Measurements from ENCODE around the gene AP3S1. TPM values are rescaled to one million over a fixed set of nuclear protein-coding genes. Genes with fewer than 3 reads are reported as not detected.
"Not testable (repeated sequence)": the region's sequence is repeated elsewhere in the genome, so short reads cannot be mapped to it uniquely, and the experiment has no call there.

AP3S1 gene
- total RNA-seq, 1 donor: 126 TPM

DNA sequence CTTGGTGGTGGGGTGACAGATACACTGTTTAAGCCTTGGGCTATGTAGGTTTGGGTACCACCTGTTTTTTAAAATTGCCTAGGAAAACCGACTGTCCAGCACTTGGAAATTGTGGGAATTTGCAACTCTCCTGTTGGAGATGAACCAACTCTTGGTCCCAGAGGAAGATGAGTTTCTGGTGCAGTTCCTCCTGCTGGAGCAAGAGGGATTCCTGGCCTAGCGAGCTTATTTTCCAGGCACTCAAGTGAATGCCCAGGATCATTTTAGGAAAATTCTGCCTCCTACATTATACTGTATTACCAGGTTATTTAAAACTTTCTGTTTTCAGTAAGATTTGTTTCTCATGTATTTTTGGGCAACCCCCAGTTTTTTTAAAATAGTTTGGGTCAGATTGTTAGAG, 33.7 kb downstream of the AP3S1 start:
- H3K4me3 ChIP-seq (ENCODE audit: low read depth, low read length): no peak overlapping the region
- DNase-seq (ENCODE audit: low read depth): no peak
- TF ChIP-seq CTCF (IDR thresholded peaks at IDR 0.05; ENCODE audit: insufficient read depth, low read depth, low read length): peak; percentile 25

DNA sequence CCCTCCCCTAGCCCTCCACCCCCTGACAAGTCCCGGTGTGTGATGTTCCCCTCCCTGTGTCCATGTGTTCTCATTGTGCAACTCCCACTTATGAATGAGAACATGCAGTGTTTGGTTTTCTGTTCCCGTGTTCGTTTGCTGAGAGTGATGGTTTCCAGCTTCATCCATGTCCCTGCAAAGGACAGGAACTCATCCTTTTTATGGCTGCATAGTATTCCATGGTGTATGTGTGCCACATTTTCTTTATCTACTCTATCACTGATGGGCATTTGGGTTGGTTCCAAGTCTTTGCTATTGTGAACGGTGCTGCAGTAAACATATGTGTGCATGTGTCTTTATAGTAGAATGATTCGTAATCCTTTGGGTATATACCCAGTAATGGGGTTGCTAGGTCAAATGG, 35.6 kb downstream of the AP3S1 start:
- H3K4me3 ChIP-seq (ENCODE audit: low read depth, low read length); DNase-seq (ENCODE audit: low read depth): not testable (repeated sequence)

DNA sequence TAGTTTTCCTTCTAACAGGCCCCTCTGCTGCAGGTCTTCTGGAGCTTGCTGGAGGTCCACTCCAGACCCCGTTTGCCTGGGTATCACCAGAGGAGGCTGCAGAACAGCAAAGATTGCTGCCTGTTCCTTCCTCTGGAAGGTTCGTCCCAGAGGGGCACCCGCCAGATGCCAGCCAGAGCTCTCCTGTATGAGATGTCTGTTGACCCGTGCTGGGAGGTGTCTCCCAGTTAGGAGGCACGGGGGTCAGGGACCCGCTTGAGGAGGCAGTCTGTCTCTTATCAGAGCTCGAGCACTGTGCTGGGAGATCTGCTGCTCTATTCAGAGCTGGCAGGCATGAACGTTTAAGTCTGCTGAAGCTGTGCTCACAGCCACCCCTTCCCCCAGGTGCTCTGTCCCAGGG, 40.7 kb downstream of the AP3S1 start:
- DNase-seq (ENCODE audit: low read depth); H3K4me3 ChIP-seq (ENCODE audit: low read depth, low read length): not testable (repeated sequence)

- no peak for DNase-seq (ENCODE audit: low read depth)
- no peak overlapping the region for H3K4me3 ChIP-seq (ENCODE audit: low read depth, low read length)
- no peak for TF ChIP-seq CTCF (IDR thresholded peaks at IDR 0.05; ENCODE audit: insufficient read depth, low read depth, low read length)
Measured at GRCh38 chr5:115884704-115885103, 43.0 kb downstream of the AP3S1 start.

DNA sequence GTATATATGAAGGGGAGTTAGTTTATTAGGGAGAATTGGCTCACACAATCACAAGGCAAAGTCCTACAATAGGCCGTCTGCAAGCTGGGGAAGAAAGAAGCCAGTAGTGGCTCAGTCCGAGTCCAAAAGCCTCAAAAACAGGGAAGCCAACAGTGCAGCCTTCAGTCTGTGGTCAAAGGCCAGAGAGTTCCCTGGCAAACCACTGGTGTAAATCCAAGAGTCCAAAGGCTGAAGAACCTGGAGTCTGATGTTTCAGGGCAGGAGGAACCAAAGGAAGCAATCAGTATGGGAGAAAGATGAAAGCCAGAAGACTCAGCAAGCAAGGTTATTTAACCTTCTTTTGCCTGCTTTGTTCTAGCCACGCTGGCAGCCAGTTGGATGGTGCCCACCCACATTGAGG, 43.5 kb downstream of the AP3S1 start:
- not testable (repeated sequence) for H3K4me3 ChIP-seq (ENCODE audit: low read depth, low read length); DNase-seq (ENCODE audit: low read depth)

DNA sequence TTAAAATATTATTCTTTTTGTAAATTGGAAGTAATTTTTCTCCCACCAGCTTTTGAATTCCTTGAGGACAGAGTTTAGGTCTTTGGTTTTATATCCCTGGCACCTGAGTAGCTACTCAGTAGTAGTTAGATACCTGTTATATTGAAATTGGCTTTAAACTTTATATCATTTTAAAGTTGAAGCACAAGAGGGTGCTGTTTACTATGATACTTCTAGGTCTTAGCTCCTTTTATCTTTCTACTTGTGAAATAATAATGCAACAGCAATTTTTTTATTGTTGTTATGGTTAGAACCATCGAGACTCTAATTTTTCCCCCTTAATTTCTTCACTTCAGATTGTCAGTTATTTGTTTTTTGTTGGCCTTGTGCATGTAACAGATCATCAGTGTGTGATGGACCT, 46.3 kb downstream of the AP3S1 start:
- peak; percentile 43 for DNase-seq (ENCODE audit: low read depth)
- TF ChIP-seq CTCF (IDR thresholded peaks at IDR 0.05; ENCODE audit: insufficient read depth, low read depth, low read length): peak; percentile 27
- no peak overlapping the region for H3K4me3 ChIP-seq (ENCODE audit: low read depth, low read length)

DNA sequence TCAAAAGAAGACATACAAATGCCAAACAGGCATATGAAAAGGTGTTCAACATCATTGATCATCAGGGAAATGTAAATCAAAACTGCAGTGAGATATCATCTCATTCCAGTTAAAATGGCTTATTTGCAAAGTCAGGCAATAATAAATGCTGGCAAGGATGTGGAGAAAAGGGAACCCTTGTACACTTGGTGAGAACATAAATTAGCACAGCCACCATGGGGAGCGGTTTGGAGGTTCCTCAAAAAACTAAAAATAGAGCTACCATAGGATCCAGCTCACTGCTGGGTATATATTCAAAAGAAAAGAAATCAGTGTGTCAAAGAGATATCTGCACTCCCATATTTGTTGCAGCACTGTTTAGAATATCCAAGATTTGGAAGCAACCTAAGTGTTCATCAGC, 50.3 kb downstream of the AP3S1 start:
- no peak overlapping the region for H3K4me3 ChIP-seq (ENCODE audit: low read depth, low read length)
- no peak for DNase-seq (ENCODE audit: low read depth)
- no peak for TF ChIP-seq CTCF (IDR thresholded peaks at IDR 0.05; ENCODE audit: insufficient read depth, low read depth, low read length)

- no peak overlapping the region for H3K4me3 ChIP-seq (ENCODE audit: low read depth, low read length)
- TF ChIP-seq CTCF (IDR thresholded peaks at IDR 0.05; ENCODE audit: insufficient read depth, low read depth, low read length): no peak
- no peak for DNase-seq (ENCODE audit: low read depth)
Measured at GRCh38 chr5:115894342-115894741, 52.6 kb downstream of the AP3S1 start.

GRCh38 chr5:115895821-115896220, 54.1 kb downstream of the AP3S1 start:
- no peak overlapping the region for H3K4me3 ChIP-seq (ENCODE audit: low read depth, low read length)
- no peak for TF ChIP-seq CTCF (IDR thresholded peaks at IDR 0.05; ENCODE audit: insufficient read depth, low read depth, low read length)
- DNase-seq (ENCODE audit: low read depth): peak; percentile 13
